Ureter (tissue), 1 donor: ENCODE measurements around the gene LTBP1. TPM values are rescaled to one million over a fixed set of nuclear protein-coding genes. Genes with fewer than 3 reads are reported as not detected.
A peak's percentile ranks its signal among the peaks of the same experiment; 100 is the strongest.
"Not testable (repeated sequence)": the region's sequence is repeated elsewhere in the genome, so short reads cannot be mapped to it uniquely, and the experiment has no call there.

ENCODE experiments used
- DNase-seq: peaks from one replicate; pipeline ENCODE4 v3.0.0-alpha.2; 2020; ENCODE audit warnings: low spot score
- total RNA-seq: library from RNA; stranded (reverse); gene quantifications from one replicate; pipeline ENCODE4 v1.2.4, GENCODE V29; 2023
- donor health status: DM: yes; HTN: yes; CAD: no.

The LTBP1 gene, protein sequence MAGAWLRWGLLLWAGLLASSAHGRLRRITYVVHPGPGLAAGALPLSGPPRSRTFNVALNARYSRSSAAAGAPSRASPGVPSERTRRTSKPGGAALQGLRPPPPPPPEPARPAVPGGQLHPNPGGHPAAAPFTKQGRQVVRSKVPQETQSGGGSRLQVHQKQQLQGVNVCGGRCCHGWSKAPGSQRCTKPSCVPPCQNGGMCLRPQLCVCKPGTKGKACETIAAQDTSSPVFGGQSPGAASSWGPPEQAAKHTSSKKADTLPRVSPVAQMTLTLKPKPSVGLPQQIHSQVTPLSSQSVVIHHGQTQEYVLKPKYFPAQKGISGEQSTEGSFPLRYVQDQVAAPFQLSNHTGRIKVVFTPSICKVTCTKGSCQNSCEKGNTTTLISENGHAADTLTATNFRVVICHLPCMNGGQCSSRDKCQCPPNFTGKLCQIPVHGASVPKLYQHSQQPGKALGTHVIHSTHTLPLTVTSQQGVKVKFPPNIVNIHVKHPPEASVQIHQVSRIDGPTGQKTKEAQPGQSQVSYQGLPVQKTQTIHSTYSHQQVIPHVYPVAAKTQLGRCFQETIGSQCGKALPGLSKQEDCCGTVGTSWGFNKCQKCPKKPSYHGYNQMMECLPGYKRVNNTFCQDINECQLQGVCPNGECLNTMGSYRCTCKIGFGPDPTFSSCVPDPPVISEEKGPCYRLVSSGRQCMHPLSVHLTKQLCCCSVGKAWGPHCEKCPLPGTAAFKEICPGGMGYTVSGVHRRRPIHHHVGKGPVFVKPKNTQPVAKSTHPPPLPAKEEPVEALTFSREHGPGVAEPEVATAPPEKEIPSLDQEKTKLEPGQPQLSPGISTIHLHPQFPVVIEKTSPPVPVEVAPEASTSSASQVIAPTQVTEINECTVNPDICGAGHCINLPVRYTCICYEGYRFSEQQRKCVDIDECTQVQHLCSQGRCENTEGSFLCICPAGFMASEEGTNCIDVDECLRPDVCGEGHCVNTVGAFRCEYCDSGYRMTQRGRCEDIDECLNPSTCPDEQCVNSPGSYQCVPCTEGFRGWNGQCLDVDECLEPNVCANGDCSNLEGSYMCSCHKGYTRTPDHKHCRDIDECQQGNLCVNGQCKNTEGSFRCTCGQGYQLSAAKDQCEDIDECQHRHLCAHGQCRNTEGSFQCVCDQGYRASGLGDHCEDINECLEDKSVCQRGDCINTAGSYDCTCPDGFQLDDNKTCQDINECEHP (N-terminal part only)
- total RNA-seq, result 80.1 TPM

- peak; percentile 79 for DNase-seq
Observed at GRCh38 chr2:32946314-32947075, at the start of gene LTBP1. LTBP1 (plus strand) TSS chr2:32946953; CDS start chr2:32947325, 372 bp downstream.

GRCh38 chr2:32900246-32900973 lies 46.3 kb upstream of the LTBP1 start:
- no peak for DNase-seq

DNA sequence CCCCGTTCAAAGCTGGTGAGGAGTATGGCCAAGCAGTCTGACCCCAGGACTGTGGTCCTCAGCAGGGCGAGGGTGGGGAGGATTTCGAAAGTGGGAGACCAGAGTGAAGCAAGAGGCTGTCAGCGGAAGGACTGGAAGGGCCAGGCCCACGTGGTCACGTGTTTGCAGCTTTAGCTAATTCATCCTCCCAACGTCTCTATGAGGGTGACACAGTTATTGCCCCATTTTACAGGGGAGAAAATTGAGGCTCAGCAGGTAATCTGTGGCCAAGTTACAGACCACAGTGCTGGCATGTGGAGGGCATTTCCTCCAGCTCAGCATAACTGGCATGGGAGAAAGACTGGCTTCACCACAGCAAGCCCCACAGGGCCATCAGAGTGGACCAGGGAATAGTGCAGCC lies 45.4 kb upstream of the LTBP1 start:
- no peak for DNase-seq

DNA sequence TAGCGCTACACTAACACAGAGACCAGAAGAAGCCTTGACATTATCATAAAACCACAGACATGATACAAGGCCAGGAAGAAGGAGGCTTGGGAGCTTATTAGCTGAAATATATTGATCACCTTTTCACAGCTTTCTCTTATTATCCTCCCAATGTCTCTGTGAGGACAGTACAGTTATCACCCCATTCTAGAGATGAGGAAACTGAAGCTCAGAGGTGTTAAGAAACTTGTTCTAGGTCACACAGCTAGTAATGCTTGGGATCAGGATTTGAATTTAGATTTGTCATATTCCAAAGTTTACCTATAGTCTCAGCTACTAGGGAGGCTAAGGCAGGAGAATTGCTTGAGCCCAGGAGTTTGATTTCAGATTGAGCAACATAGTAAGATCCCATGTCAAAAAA lies 44.6 kb upstream of the LTBP1 start:
- DNase-seq, result no peak

- no peak for DNase-seq
Observed at GRCh38 chr2:32902986-32903385, 43.8 kb upstream of the LTBP1 start.

GRCh38 chr2:32904074-32904473 lies 42.7 kb upstream of the LTBP1 start:
- DNase-seq, result no peak

DNA sequence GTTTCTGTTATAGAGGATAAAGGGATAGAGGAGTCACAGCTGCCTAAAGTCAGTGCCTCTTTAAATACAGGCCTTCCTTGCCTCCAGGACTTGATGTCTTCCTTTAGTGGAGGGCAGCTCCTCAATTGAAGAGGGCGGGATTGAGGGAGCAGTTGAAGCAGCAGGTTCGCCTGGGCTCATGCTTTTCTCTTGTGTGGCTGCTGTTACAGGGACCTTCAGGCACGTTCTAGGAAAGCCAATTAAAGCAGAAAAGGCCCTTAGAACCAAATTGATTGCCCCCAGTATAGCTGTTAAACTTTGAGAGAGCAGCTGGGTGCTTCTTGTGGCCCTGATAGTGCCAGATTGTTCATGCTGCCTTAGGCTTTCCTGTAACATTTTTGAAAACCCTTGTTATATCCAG lies 42.0 kb upstream of the LTBP1 start:
- DNase-seq, result no peak

- no peak for DNase-seq
Observed at GRCh38 chr2:32905270-32905669, 41.5 kb upstream of the LTBP1 start.

DNA sequence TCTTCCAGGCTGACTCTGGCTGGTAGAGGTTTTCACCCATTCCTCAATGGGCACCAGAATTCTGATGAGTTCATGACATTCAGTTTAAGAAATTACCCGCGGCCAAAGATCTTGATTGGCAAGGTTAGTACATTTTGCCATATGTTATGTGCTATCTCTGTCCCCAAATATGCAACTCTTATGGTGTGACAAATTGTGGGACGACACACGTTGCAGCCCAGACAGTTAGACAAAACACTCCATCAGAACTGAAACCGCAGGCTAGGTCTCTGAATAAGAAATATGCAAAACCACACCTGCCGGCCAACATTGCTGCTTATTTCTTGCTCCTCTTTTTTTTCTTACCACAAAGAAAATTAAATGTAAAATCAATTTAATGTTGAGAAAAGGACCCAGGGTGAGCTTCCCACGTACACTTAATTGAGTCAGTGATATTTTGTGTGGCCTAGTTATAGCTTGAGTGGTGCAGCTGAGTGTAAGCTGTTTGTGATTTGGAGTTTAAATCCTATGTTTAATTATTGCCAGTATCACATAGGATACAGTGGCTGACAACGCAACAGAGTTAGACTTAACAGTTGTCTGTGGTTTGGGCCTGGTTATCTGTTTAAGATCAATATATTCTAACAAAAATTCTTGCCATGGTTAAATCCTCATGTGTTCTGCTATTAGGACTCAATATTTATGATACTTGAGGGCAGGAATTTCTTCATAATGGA lies 35.7 kb upstream of the LTBP1 start:
- DNase-seq, result no peak

GRCh38 chr2:32915694-32916093 lies 31.1 kb upstream of the LTBP1 start:
- DNase-seq, result no peak

GRCh38 chr2:32918774-32919173 lies 28.0 kb upstream of the LTBP1 start:
- no peak for DNase-seq

DNA sequence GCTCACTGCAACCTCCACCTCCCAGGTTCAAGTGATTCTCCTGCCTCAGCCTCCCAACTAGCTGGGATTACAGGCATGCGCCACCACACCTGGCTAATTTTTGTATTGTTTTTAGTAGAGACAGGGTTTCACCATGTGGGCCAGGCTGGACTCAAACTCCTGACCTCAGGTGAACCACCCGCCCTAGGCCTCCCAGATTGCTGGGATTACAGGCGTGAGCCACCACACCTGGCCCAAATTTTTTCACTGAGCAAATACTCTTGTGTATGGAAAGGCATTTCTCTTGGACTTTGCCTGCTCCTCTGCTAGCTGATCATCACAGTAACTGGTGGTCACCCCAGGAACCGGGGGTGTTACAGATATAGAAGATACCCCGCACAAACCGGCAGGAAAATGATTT lies 26.9 kb upstream of the LTBP1 start:
- DNase-seq, result not testable (repeated sequence)

DNA sequence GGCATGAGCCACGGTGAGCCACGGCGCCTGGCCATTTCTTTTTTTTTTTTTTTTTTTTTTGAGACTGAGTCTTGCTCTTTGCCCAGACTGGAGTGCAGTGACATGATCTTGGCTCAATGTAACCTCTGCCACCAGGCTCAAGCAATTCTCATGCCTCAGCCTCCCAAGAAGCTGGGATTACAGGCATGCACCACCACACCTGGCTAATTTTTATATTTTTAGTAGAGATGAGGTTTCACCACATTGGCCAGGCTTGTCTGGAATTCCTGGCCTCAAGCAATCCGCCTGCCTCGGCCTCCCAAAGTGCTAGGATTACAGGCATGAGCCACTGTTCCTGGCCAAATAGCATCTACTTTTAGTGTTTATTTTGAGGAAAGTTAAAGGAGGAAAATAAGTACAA lies 25.3 kb upstream of the LTBP1 start:
- not testable (repeated sequence) for DNase-seq

- no peak for DNase-seq
Observed at GRCh38 chr2:32922501-32922900, 24.3 kb upstream of the LTBP1 start.

- no peak for DNase-seq
Observed at GRCh38 chr2:32923109-32923508, 23.6 kb upstream of the LTBP1 start.

DNA sequence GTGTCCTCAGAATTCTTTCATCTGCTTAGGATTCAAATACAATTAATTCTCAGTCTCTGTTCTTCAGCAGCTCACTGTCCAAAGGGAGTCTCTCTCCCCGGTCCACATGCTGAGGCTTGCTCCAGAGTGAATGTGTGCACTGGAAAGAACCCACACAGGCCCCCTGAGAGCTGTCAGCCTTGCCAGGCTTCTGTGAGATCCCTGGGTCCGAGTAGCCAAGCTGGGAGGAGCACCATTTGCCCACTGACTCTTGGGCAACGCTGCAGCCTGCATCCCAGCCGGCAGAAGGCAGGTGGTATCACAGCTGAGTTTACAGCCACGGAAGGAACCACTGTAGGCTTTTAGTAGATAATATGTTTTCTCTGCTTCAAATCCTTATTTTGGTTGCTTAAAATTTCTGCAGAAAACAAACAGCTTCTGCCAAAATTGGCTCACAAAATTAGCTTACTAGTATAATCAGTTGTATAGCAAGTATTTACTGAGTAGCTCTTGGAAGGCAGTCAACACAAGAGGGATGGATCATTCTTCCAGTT lies 21.4 kb upstream of the LTBP1 start:
- DNase-seq, result no peak

GRCh38 chr2:32925976-32926707 lies 20.6 kb upstream of the LTBP1 start:
- no peak for DNase-seq

DNA sequence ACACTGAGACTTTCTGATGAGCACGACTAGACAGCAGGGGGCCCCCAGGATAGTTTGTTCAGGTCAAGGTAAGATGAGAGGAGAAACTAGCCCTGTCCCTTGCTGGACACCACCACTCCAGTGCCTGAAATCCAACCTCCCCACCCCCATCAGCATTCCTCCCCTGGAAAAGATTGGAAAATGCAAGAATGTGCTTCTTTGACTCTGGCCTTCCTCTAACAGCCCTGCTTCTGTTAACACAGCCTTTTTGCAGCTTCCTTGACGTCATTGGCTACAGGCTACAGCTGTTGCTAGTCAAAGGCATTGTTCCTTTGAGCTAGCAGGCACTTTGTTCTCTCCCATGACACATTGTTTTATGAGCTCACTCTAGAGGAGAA lies 20.1 kb upstream of the LTBP1 start:
- DNase-seq, result no peak

DNA sequence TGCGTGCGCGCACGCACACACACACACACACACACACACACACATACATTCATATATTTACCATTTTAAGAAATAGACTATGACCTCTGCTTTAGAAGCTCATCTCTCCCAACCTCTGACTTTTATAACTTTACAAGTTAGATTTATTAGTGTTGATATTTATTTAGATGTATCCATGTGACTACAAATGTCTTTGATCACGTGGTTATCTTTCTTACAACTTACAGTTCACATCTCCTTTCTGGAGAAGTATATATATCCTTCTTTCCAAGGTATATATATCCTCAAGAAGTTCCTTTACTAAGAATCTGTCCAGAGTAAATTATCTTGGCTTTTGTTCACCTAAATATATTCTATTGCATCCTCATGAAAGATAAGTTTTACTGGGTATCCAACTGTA lies 16.3 kb upstream of the LTBP1 start:
- DNase-seq, result no peak
